ENCODE measurements around the gene CDON.

The CDON gene

DNA sequence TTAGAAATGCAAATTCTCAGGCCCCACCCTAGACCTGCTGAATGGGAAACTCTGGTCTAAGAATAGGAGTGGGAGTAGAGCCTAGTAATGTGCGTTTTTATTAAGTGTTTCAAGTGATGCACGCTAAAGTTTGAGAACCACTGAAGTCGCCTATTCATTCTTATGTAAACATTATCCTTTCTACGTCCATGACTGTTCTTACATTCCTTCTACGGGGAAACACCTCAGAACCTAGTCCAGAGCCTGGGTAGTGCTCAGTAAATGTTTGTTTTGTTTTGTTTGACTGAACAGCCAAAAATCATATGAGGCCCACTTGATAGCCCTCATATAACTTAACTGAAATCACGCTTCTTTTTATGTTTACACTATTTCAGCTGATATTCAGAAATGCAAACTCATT lies 87.0 kb downstream of the CDON start:
- Histone ChIP-seq H2AK5ac (ENCODE audit: low read length) (no peak overlapping the region), H2BK120ac (ENCODE audit: insufficient read depth, low read length, poor library complexity) (no peak overlapping the region), H3K79me2 (ENCODE audit: control insufficient read depth, insufficient read depth, low read length, poor library complexity) (no peaks in the 10 kb centered on the region), H3K9me3 (ENCODE audit: insufficient read depth, low read depth, low read length) (no peaks in the 10 kb centered on the region), H3K27me3 (ENCODE audit: insufficient read depth, low read length) (no peaks in the 10 kb centered on the region), H3K79me1 (ENCODE audit: low read length) (no peaks in the 10 kb centered on the region), H3K4ac (ENCODE audit: low read depth, low read length) (no peak overlapping the region), H4K91ac (ENCODE audit: low read depth, low read length) (peak overlapping the region; percentile 18), H3K4me1 (ENCODE audit: control insufficient read depth in 1 of 2, insufficient read depth in 2 of 2, low read length in 2 of 2) (no peaks in the 10 kb centered on the region), H3K9ac (ENCODE audit: low read length) (no peak overlapping the region), H3K18ac (ENCODE audit: low read length) (no peak overlapping the region), H3K14ac (ENCODE audit: low read length) (no peak overlapping the region), H2AFZ (ENCODE audit: insufficient read depth, low read length, poor library complexity) (no peak overlapping the region), H4K12ac (ENCODE audit: low read depth, low read length) (no peak overlapping the region), H2BK12ac (ENCODE audit: low read length) (peak overlapping the region; percentile 17), H3K23ac (ENCODE audit: low read length) (no peak overlapping the region), H3K36me3 (ENCODE audit: control insufficient read depth in 1 of 2, insufficient read depth in 2 of 2, low read length in 2 of 2) (peaks cover 5 to 14% of the 10 kb centered on the region in 2 experiments), H3K4me2 (ENCODE audit: low read length) (no peak overlapping the region), H3K27ac (ENCODE audit: low read depth, low read length) (no peak overlapping the region), H3K4me3 (ENCODE audit: low read depth, low read length) (no peak overlapping the region), H4K8ac (ENCODE audit: low read depth, low read length) (no peak overlapping the region), H2BK5ac (ENCODE audit: low read depth, low read length, poor library complexity) (no peak overlapping the region)
- DNase-seq, result no peak
- WGBS (ENCODE audit: extremely low coverage, insufficient coverage, insufficient read length), result no CpG with 5 or more reads among the region's 6 CpGs

DNA sequence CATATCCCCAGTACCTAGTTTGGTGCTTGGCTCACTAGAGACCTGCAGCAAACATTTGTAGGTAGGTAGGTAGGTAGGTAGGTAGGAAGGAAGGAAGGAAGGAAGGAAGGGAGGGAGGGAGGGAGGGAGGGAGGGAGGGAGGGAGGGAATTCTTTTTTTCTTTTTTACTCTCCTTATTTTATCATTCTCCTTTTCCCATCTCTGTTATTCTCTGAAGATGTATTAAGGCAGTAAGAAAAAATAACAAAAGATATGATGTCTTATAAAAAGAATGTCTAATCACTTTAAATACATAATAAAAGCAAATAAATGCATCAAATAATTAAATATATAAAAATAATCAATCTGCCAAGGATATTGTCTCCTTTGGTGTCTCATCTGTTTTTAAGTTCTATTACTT lies 88.4 kb downstream of the CDON start:
- Histone ChIP-seq H2BK12ac (ENCODE audit: low read length) (no peak overlapping the region), H3K4ac (ENCODE audit: low read depth, low read length) (no peak overlapping the region), H3K9me3 (ENCODE audit: insufficient read depth, low read depth, low read length) (no peaks in the 10 kb centered on the region), H3K4me1 (ENCODE audit: control insufficient read depth in 1 of 2, insufficient read depth in 2 of 2, low read length in 2 of 2) (no peaks in the 10 kb centered on the region), H3K18ac (ENCODE audit: low read length) (no peak overlapping the region), H3K4me2 (ENCODE audit: low read length) (no peak overlapping the region), H3K4me3 (ENCODE audit: low read depth, low read length) (no peak overlapping the region), H4K12ac (ENCODE audit: low read depth, low read length) (no peak overlapping the region), H4K91ac (ENCODE audit: low read depth, low read length) (no peak overlapping the region), H2AFZ (ENCODE audit: insufficient read depth, low read length, poor library complexity) (no peak overlapping the region), H3K27ac (ENCODE audit: low read depth, low read length) (no peak overlapping the region), H4K8ac (ENCODE audit: low read depth, low read length) (no peak overlapping the region), H3K36me3 (ENCODE audit: control insufficient read depth in 1 of 2, insufficient read depth in 2 of 2, low read length in 2 of 2) (peaks cover 7 to 17% of the 10 kb centered on the region in 2 experiments), H3K27me3 (ENCODE audit: insufficient read depth, low read length) (no peaks in the 10 kb centered on the region), H2BK120ac (ENCODE audit: insufficient read depth, low read length, poor library complexity) (no peak overlapping the region), H2AK5ac (ENCODE audit: low read length) (no peak overlapping the region), H3K79me1 (ENCODE audit: low read length) (no peaks in the 10 kb centered on the region), H3K14ac (ENCODE audit: low read length) (no peak overlapping the region), H2BK5ac (ENCODE audit: low read depth, low read length, poor library complexity) (no peak overlapping the region), H3K9ac (ENCODE audit: low read length) (no peak overlapping the region), H3K23ac (ENCODE audit: low read length) (no peak overlapping the region), H3K79me2 (ENCODE audit: control insufficient read depth, insufficient read depth, low read length, poor library complexity) (no peaks in the 10 kb centered on the region)
- DNase-seq, result no peak

DNA sequence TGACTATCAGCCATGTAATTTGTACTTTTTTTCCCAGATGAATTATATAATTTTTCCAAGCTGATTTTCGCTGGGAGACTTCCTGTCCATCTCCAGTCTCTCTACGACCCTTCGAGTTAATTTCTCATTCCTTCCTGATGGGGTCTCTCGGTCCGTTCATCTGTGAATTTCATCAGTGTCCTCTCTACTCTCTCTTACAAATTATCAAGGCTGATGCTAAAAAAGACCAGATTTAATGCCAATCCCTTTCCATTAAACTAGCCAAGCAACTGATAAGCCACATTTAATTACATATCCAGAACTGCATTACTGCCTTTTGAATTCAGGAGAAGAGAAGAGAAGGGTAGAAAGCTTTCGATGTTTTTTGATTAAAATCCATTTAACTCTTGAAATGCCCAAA lies 91.0 kb downstream of the CDON start:
- H3K18ac ChIP-seq (ENCODE audit: low read length), result no peak overlapping the region

DNA sequence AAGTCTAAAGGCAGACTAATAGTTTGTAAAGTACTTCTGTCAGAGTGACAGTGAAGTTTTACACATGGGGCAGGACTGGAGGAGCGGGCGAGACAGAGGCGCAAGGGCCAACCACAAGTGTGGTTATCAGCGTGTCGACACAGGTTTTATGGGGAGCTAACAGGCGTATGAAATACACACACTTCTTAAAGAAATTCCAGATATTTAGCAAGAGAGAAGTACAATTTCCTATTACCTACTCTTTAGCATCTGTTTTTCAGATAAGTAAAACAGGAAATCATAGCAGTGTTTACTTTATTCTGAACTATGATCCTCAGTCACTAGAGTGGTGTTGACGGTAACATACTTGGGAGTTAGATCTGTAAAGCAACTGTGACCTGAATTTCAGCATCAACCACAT lies 94.3 kb downstream of the CDON start:
- no peak overlapping the region for H3K27ac ChIP-seq (ENCODE audit: low read depth, low read length)

More for the DNA sequence above, 91.0 kb downstream of the CDON start:
- Histone ChIP-seq H3K9me3 (ENCODE audit: insufficient read depth, low read depth, low read length) (no peaks in the 10 kb centered on the region), H3K4ac (ENCODE audit: low read depth, low read length) (no peak overlapping the region), H3K9ac (ENCODE audit: low read length) (no peak overlapping the region), H3K4me1 (ENCODE audit: control insufficient read depth in 1 of 2, insufficient read depth in 2 of 2, low read length in 2 of 2) (peaks cover 0 to 1% of the 10 kb centered on the region in 2 experiments), H3K23ac (ENCODE audit: low read length) (no peak overlapping the region), H3K4me2 (ENCODE audit: low read length) (no peak overlapping the region), H3K14ac (ENCODE audit: low read length) (no peak overlapping the region), H3K27ac (ENCODE audit: low read depth, low read length) (no peak overlapping the region), H3K79me1 (ENCODE audit: low read length) (no peaks in the 10 kb centered on the region), H3K27me3 (ENCODE audit: insufficient read depth, low read length) (no peaks in the 10 kb centered on the region), H2BK5ac (ENCODE audit: low read depth, low read length, poor library complexity) (no peak overlapping the region), H2AFZ (ENCODE audit: insufficient read depth, low read length, poor library complexity) (no peak overlapping the region), H2BK120ac (ENCODE audit: insufficient read depth, low read length, poor library complexity) (no peak overlapping the region), H3K36me3 (ENCODE audit: control insufficient read depth in 1 of 2, insufficient read depth in 2 of 2, low read length in 2 of 2) (peaks cover 7 to 17% of the 10 kb centered on the region in 2 experiments), H4K8ac (ENCODE audit: low read depth, low read length) (no peak overlapping the region), H3K79me2 (ENCODE audit: control insufficient read depth, insufficient read depth, low read length, poor library complexity) (no peaks in the 10 kb centered on the region), H4K91ac (ENCODE audit: low read depth, low read length) (no peak overlapping the region), H2BK12ac (ENCODE audit: low read length) (no peak overlapping the region), H4K12ac (ENCODE audit: low read depth, low read length) (no peak overlapping the region), H2AK5ac (ENCODE audit: low read length) (no peak overlapping the region), H3K4me3 (ENCODE audit: low read depth, low read length) (no peak overlapping the region)
- DNase-seq, result no peak
- no CpG with 5 or more reads among the region's 6 CpGs for WGBS (ENCODE audit: extremely low coverage, insufficient coverage, insufficient read length)

More for the DNA sequence above, 94.3 kb downstream of the CDON start:
- no peak overlapping the region for H3K4me3 ChIP-seq (ENCODE audit: low read depth, low read length)
- H2BK120ac ChIP-seq (ENCODE audit: insufficient read depth, low read length, poor library complexity), result no peak overlapping the region
- H3K4me1 ChIP-seq (ENCODE audit: control insufficient read depth in 1 of 2, insufficient read depth in 2 of 2, low read length in 2 of 2), result peaks cover 5 to 11% of the 10 kb centered on the region in 2 experiments
- H3K4ac ChIP-seq (ENCODE audit: low read depth, low read length), result no peak overlapping the region
- no peak for DNase-seq
- H2AFZ ChIP-seq (ENCODE audit: insufficient read depth, low read length, poor library complexity), result no peak overlapping the region
- no peak overlapping the region for H4K8ac ChIP-seq (ENCODE audit: low read depth, low read length)
- H3K23ac ChIP-seq (ENCODE audit: low read length), result no peak overlapping the region
- no peak overlapping the region for H3K14ac ChIP-seq (ENCODE audit: low read length)
- H2AK5ac ChIP-seq (ENCODE audit: low read length), result no peak overlapping the region
- H3K9ac ChIP-seq (ENCODE audit: low read length), result no peak overlapping the region
- H3K18ac ChIP-seq (ENCODE audit: low read length), result no peak overlapping the region
- H3K9me3 ChIP-seq (ENCODE audit: insufficient read depth, low read depth, low read length), result no peaks in the 10 kb centered on the region
- H3K27me3 ChIP-seq (ENCODE audit: insufficient read depth, low read length), result no peaks in the 10 kb centered on the region
- WGBS (ENCODE audit: extremely low coverage, insufficient coverage, insufficient read length), result no CpG with 5 or more reads among the region's 7 CpGs
- peaks cover 7% of the 10 kb centered on the region for H3K79me1 ChIP-seq (ENCODE audit: low read length)
- no peak overlapping the region for H3K4me2 ChIP-seq (ENCODE audit: low read length)
- no peak overlapping the region for H4K12ac ChIP-seq (ENCODE audit: low read depth, low read length)
- H3K79me2 ChIP-seq (ENCODE audit: control insufficient read depth, insufficient read depth, low read length, poor library complexity), result no peaks in the 10 kb centered on the region
- H2BK5ac ChIP-seq (ENCODE audit: low read depth, low read length, poor library complexity), result no peak overlapping the region
- peaks cover 4 to 13% of the 10 kb centered on the region in 2 experiments for H3K36me3 ChIP-seq (ENCODE audit: control insufficient read depth in 1 of 2, insufficient read depth in 2 of 2, low read length in 2 of 2)
- H2BK12ac ChIP-seq (ENCODE audit: low read length), result peak overlapping the region; percentile 40
- no peak overlapping the region for H4K91ac ChIP-seq (ENCODE audit: low read depth, low read length)
